HG02943 (cell line): Measurements from ENCODE around the gene ANKRD12.

Experiments used
- ATAC-seq: cut with Tn5 transposase; IDR thresholded peaks from one replicate; pipeline ENCODE4 v1.9.1; 2021; ENCODE audit warnings: mild to moderate bottlenecking, low read depth, moderate library complexity; ENCODE audit not compliant: unreplicated experiment

ANKRD12 gene

GRCh38 chr18:9105420-9105819, 31.2 kb upstream of the ANKRD12 start:
- ATAC-seq = no peak

DNA sequence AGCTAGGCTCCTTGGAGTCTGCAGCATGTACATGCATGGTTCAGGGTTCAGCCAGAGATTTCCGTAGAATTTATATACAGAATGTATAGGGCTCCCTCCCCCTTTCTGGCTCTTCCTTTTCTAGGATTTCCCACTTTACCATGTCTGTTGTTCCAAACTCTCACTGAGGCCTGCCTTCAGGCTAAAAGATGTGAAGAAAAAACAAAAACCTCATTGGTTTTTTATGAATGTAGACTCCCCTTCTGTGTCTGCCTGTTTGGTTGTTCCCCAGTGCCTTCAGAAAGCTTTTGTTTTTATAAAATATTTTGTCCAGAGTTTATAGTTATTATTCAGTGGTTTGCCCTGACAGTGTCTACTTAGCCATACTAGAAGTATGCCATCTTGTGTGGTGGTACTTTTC, 30.5 kb upstream of the ANKRD12 start:
- ATAC-seq = no peak

DNA sequence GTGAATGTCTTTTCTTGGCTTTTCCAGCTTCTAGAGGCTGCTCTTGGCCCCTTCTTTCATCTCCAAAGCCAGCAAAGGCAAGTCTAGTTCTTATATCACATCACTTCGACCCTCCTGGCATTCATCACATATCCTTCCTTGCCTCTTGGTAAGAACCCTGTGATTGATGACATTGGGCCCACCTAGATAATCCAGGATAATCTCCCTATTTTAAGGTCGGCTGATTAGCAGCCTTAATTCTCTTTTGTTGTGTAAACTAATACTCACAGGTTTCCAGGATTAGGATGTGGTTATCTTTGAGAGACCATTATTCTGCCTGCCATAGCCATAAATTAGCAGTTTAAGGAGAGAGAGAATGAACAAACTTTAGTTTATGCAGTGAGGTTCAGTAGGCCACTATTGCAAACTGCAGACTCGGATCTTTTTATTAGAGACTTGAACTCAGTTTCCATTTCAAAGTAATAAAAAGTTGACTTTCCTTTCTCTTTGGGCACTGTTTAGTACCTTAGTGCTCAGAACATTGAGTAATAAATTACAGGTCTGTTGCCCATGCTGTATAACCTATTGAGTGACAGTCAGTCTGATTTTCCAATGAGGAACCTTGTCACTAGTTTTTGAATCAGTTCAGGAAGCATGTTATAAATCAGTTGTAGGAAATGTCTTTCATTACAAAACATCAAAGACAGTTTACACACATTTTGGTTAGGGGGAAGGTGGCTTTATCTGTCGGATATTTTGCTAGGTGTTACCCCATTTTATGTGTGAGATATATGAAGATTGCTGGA, 29.6 kb upstream of the ANKRD12 start:
- no peak for ATAC-seq

- no peak for ATAC-seq
Observed at GRCh38 chr18:9108911-9109310, 27.7 kb upstream of the ANKRD12 start.

GRCh38 chr18:9109523-9109922, 27.1 kb upstream of the ANKRD12 start:
- ATAC-seq = no peak

DNA sequence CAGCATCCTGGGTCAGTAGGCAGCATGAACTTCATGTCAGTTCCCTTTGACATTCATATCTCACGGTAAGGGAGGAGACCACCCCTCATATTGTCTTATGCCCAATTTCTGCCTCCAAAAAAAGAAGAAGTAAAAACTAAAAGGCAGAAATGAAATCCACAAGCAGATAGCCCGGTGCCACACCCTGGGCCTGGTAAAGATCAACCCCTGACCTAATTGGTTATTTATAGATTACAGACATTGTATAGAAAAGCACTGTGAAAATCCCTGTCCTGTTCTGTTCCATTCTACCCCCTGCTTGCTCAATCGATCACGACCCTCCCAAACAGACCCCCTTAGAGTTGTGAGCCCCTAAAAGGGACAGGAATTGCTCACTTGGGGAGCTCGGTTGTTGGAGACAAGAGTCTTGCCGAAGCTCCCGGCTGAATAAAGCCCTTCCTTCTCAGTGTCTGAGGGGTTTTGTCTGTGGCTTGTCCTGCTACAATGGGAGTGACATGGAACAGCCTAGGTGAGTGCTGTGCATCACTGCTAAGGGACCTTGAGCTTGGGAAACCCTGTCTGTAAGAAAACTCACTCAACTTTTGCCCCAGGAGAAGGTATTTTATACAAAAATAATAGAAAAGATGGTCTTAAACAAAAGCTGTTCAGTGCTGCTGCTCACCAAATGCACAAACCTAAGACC, 23.0 kb upstream of the ANKRD12 start:
- ATAC-seq = no peak

DNA sequence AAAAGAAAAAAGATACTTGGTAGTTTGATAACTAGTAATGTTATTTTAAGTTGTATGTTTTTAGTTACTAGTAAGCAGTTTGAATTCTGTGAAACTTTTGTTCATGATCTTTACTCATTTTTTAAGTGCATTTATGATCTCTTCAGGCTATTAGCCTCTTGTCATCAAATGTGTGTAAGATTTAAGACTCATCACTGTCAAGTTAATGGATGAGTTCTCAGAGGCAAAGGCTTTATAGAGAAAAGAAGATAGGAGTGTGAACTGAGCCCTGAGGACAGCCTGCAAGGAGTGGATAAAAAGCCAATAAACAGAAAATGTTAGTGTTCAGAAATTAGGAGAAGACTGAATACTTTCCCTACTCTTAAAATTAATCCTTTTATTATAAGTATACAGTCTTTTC, 20.6 kb upstream of the ANKRD12 start:
- ATAC-seq = no peak

DNA sequence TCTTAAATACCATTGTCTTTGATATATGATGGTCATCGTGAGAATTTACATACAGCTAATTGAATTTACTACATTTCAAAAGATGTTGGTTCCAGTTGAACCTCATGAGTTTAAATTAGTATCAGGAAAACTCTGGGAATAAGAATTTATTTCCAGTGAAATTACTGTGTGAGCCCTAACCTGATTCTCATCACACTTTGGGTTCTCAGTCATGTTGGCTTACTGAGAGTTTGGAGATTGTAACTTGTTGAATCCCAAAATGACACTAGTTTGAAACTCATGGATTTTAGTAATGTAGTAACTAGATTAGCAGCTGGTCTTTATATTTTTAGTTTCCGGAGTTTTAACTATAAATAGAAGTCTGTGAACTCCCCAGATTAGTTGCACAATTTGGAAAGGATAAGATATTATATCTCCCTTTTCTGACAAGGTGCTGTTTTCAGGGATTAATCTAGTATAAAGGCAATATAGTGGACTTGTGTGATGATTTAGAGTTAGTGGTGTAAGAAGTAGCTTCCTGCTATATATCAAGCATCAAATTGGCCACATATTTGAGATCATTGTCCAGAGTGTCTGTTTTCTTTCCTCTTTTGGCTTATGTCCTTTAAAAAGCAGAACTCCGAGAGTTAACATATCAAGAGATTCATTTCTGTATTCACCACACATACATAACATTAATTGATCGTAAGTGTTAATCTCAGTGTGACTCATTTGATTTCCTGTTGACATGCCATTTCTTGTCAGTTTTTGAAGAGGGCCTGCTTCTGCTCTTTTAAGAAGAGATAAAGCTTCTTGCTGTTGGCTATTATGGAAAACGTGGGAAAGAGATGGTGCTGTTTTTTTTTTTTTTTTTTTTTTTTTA, 18.4 kb upstream of the ANKRD12 start:
- ATAC-seq = no peak

DNA sequence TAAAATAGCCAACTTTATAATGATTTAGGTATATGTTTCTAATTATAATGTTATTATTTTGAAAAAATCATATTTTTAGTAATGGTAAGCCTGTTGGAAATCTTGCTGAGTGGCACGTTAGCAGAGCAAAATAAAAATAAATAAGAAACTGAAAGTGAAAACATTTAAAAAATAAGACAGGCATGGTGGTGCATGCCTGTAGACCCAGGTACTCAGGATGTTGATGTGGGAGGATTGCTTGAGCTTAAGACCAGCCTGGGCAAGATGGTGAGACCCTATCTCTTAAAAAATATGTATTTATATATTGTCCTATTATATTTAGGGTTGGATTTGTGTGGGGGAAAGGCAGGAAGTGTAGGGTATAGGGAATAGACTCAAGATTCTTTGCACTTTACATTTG, 15.8 kb upstream of the ANKRD12 start:
- ATAC-seq = no peak

DNA sequence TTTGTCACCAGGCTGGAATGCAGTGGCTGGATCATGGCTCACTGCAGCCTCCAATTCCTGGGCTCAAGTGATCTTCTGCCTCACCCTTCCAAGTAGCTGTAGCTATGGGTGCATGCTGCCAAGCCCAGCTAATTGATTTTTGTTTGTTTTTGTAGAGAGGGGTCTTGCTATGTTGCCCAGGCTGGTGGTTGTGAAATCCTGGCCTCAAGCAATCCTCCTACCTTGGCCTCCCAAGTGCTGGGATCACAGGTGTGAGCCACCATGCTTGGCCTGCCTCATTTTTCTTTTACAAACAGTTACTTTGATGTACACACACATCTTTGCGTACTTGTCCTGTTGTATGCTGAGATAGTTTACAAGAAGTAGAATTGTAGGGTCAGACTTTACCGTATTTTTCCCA, 13.1 kb upstream of the ANKRD12 start:
- no peak for ATAC-seq

DNA sequence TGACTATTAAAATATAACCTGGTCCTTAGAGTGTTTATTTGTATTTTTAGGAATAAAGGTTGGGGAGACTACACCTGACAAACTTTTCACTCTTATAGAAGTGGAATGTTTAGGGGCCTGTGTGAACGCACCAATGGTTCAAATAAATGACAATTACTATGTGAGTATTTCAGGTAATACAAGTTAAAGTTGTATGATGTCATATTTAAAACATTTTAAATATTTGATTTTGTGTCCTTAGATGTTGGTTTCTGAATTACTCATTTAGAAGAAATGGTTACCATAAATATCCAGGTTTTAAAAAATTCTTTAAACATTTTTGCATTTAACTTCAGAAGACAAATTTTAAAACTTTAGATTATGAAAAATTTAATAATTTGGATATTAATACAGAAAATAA, 11.8 kb upstream of the ANKRD12 start:
- ATAC-seq = no peak

- ATAC-seq = no peak
Observed at GRCh38 chr18:9126337-9126736, 10.2 kb upstream of the ANKRD12 start.

- ATAC-seq = no peak
Observed at GRCh38 chr18:9130195-9130594, 6.4 kb upstream of the ANKRD12 start.

GRCh38 chr18:9130806-9131205, 5.8 kb upstream of the ANKRD12 start:
- no peak for ATAC-seq

DNA sequence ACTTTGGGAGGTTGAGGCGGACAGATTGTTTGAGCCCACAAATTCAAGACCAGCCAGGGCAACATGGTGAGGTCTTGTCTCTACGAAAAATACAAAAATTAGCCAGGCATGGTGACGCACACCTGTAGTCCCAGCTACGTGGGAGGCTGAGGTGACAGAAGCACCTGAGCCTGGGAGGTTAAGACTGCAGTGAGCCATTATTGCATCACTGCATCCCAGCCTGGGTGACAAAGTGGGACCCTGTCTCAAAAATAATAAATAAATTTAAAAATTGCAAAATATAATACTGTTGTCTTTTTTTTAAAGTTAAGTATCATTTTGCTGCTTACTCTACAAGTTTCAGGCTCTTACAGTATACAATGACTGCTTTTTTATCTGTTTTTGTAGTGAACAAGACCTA, 4.0 kb upstream of the ANKRD12 start:
- ATAC-seq = no peak

DNA sequence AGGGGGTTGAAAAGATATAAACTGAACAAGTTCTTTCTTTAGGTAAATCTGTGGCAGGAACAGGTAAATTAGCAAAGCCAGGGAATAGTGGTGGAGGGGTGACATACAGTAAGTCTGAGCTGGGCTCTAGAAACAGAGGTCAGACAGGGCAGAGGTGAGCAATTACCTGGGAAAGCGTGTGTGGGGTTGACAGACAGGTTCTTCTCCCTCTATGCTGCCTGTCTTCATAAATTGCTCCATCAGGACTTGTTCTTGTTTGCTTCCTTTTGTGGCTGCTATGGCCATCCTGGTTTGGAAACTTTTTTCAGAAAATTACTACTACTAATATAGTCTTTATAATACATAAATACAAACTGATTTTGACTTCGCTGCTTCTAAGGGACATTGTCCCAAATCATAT, 3.4 kb upstream of the ANKRD12 start:
- no peak for ATAC-seq

DNA sequence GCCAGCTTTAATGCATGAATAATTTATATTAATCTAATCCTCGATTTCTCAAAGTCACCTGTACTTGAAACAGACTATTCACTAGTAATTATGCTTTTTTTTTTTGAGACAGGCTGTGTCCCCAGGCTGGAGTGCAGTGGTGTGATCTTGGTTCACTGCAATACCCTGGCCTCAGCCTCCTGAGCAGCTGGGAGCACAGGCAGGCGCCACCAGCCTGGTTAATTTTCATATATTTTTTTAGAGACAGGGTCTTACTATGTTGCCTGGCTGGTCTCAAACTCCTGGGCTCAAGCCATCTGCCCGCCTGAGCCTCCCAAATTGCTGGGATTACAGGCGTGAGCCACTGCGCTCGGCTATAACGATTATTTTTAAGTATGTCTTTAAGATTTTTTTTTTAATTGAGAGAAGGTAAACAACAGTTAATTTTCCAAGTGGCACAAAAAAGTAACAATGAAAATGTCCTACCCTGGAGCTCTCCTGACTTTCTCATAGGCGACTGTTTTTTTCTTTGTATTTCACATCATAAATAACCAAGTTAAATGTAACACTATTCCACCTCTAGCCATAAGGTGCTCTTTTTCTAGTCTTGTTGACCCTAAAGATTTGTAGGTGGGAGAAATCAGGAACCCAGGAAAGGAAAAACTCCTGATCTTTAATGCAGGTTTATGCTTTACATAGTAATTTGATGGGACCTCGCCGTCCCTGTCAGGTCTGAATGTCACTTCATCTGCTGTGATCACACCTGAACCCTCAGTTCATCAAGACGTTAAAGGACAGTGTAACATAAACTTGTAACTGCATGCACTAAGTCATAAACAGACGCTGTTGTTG, 1.3 kb upstream of the ANKRD12 start:
- no peak for ATAC-seq

DNA sequence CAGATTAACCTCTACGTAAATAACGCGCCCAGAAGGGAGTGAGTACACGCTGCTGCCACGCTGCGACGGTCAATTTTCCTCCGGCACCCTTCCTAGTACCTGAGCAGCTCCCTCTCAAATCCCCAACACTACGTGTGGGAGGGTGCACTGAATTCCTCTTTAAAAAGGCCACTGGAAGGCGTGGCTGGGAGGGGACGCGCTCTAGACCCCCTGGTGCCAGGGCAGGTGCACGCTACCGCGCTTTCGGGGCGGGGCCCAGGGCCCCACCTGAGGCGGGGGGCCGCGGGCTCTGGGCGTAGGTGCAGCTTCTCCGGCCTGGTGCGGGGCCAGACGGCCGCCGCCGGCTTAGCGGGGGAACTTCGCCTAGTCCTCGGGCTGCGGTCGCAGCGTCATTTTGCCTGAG, 668 bp upstream of the ANKRD12 start:
- ATAC-seq = peak; percentile 18

- ATAC-seq = peak; percentile 24
Observed at GRCh38 chr18:9137168-9138066, 836 bp downstream of the ANKRD12 start.
